NOMO-1 treated with dmso at 0.1 percent for 144 hours (cell line): ENCODE measurements around the gene RAPGEF4.

ENCODE experiments used
- DNase-seq: peaks from one replicate; lab custom pipeline; 2025; ENCODE audit not compliant: unreplicated experiment; lab: John Stamatoyannopoulos, UW

RAPGEF4 gene

DNA sequence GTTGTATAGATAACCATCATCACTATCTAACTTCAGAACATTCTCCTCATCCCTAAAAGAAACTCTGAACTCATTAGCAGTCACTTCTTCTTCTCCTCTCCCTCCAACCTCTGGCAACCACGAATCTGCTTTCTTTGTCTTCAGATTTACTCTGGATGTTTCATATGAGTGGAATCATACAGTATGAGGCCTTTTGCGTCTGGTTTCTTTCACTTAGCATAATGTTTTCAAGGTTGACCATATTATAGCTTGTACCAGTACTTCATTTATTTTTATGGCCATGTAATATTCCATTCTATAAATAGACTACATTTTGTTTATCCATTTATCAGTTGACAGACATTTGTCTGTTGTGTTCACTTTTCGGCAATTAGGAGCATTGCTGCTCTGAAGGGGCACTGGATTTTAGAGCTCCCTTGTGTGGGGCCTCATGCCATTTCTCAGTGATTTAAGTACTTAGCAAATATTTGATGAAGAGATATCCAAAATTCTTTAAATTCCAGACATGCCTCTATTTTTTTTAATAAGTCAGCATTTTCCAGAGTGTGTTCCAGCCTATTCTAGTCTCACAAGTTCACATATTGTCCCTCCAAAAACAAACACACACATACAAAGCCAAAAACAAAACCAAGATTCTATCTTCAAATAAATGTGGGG is 317.5 kb downstream of the RAPGEF4 start:
- DNase-seq: no peak

DNA sequence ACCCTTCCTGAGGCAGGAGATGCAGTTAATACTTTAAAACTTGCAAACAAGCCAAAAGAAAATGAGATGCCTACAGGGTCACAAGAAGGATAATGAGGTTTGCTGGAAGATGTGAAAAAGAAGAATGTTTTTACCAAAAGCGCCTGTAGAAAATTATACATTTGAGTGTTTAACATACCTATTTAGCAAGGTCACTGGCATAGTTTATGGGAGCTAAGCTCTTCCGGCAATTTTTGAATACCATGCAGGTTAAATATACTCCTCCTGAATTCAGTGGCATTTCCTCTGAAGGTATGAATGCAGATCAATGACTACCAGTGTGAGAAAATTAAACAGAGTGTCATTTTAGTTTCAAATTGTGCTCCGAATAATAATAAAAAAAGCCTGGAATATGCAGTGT is 318.8 kb downstream of the RAPGEF4 start:
- no peak for DNase-seq

- no peak for DNase-seq
These were observed 321.2 kb downstream of the RAPGEF4 start for GRCh38 chr2:173056705-173057364.

DNA sequence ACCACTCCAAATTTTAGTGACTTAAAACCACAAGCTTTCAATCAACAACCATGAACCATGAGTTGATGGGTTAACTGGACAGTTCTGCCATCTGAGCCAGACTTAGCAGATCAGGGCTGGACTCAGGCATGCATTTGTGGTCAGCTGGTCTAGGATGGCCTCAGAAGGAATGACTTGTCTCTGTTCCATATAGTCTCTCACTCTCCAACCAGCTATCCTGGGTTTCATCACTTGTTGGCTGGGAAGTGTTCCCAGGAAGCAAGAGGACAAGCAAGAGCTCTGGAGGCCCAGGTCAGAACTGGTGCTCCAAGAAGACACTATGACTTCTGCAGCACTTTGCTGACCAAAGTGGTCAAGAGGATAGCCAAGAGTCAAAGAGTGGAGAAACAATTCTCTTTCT is 322.5 kb downstream of the RAPGEF4 start:
- no peak for DNase-seq

DNA sequence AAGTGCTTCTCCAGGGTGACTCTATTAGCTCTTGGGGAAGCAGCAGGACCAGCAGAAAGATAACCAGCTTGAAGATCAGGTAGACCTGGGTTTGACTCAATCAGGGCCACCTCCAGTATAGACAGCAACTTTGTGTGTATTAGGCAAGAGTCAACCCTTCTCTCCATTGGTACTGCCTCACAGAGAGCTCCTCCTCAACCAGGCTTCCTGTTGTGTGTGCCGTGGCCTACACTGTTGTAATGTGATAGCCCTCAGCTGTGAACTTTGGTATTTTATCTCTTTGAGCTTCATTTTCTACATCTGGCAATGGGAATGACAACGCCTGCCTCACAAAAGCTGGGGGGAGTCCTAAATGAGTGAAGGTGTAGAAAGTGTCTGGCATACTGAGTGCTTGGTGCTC is 323.0 kb downstream of the RAPGEF4 start:
- DNase-seq: peak; percentile 45

- DNase-seq: no peak
These were observed 323.6 kb downstream of the RAPGEF4 start for GRCh38 chr2:173059292-173059691.

GRCh38 chr2:173059971-173060461 is 324.4 kb downstream of the RAPGEF4 start:
- peak; percentile 34 for DNase-seq

- no peak for DNase-seq
These were observed 327.2 kb downstream of the RAPGEF4 start for GRCh38 chr2:173062801-173063200.

GRCh38 chr2:173064151-173064805 is 328.6 kb downstream of the RAPGEF4 start:
- DNase-seq: no peak

DNA sequence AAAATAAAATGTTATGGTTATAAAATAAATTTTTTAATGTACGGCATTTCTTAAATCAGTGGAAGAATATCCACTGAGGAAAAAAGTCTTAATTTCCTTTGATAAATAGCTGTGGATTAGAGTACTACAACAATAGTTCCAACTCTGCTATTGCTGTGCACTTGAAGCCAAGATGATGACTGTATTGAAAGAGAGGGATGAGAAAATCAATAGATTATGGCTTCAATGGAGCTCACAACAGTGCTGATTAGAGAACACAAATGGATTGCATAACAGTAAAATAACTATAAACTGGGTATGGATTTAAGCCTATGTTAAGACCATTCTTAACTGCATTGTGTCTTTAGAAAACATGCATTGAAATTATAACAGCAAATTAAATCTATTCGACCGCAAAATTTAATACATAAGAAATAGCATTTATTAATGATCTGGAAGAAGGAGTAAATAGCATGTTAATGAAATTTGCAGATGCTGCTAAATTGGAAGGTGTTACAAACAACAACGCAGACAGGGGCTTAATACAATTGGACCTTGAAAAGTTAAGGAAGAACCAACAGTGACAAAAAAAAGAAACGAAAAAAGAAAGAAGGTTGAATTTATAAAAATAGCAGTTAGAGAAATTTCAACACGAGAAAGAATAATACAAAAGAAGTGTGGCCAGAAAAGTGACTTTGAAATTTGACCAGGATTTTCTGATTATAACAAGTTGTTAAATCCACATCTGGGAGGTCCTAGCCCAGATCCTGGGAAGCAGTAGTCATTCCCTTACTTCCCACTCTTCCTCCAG is 331.4 kb downstream of the RAPGEF4 start:
- DNase-seq: no peak

- DNase-seq: no peak
These were observed 339.6 kb downstream of the RAPGEF4 start for GRCh38 chr2:173075056-173075780.

GRCh38 chr2:173075781-173076580 is 340.3 kb downstream of the RAPGEF4 start, which contains the start of gene MAP3K20:
Gene MAP3K20 (plus strand): TSS chr2:173075846. CDS start chr2:173091032, 15,186 bp downstream.
- DNase-seq: peak; percentile 75

DNA sequence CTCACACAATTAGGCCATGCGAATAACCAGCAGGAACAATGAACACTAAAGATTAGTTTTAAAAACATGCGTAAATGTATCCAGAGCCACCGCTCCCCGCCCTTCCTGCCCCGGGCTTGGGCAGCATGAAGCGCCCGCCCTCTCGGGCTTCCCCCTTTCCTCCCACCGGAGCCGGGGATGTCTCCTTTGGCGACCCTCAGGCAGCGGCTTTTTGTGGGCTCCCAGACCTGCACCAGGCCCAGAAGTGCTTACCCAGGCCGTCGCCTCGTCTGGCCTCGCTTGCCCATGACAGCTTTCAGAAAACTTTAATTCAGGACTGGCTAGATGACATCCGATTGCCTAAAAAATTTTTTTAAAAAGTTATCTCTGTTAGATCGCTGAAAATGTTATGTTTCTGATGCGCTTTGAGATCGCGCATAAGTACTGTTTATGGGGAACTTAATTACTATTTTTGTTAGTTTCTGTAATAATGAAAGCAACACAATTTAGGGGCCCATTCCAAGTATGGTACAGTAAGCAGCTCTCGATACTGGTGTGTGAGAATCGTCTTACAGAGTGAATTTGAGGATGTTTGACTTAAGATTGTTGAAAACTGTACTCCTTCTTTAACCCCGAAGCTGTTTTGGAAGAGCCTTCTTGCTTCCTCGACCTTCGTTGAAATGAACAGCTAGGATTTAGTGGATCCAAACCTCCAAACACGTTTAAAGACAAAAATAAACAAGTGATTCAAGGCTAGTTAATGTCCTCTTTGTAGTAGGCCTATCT is 341.1 kb downstream of the RAPGEF4 start:
- no peak for DNase-seq

GRCh38 chr2:173077506-173078177 is 342.0 kb downstream of the RAPGEF4 start:
- DNase-seq: no peak

DNA sequence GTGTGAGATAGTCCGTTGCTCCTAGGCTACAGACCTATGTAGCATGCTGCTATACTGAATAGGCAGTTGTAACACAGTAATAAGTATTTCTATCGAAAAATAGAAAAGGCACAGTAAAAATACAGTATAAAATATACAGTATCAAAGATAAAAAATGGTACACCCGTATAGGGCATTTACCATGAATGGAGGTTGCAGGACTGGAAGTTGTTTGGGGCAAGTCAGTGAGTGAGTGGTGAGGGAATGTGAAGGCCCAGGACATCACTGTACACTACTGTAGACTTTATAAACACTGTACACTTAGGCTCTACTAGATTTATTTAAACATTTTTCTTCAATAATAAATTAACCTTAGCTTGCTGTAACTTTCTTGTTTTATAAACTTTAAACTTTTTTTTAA is 343.5 kb downstream of the RAPGEF4 start:
- DNase-seq: no peak

DNA sequence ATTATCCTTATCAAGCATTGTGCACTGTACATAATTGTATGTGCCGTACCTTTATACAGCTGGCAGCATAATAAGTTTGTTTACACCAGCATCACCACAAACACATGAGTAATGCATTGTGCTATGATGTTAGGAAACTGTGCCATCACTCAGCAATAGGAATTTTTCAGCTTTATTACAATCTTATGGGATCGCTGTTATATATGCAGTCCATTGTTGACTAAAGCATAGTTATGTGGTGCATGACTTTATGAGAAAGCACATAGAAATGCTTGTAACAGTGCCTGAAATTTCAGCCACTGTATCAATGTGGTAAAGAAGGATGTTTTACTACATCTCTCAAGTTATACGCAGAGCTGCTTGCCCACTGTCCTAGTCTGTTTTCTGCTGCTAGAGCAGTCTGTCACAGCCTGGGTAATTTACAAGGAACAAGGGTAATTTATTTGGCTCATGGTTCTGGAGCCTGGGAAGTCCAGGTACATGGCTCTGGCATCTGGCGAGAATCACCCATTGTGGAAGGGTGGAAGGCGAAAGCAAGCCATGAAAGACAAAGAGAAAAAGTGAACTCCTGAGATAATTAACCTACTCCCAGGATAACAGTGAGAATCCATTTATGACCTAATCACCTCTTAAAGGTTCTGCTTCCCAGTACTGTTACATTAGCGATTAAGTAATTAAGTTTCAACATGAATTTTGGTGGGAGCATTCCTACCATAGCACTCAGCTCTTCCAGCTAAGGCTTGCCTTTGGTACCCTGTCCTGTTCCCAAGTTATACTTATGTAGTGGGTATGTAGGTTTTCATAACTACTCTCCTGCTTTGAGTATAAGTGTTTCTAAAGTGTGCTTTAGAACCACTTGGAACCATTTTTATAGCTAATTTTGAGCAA is 344.6 kb downstream of the RAPGEF4 start:
- no peak for DNase-seq

DNA sequence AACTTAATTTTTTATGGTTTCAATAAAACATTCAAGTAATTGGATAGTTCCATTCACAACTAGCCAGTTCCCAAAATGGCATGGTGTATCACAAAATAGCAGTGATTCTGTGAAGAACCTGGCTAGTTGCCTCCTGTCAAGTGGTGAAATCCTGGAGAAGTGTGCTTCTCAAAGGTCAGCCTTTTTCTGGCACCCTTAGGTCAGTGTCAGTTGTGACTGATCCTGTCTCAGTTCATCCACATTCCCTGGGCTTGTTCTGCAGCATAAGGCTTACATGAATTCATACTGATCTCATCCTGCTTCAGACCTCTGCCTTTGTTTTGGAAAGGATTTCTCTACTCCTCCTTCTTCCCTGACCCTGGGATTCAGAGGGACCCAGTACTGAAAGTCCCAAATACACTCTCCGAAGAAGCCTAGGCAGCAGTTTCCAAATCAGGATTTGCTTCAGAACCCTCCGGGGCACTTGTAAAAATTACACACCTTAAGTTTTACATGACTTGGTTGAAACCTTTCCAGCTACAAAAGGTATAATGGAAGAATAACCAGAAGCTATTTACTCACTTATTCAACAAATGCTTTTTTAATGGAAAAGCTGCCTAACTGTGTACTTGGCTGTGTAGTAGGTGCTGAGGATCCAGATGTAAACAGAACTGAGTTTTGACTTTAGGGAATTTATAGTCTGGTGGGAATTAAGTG is 351.0 kb downstream of the RAPGEF4 start:
- DNase-seq: no peak
